HEK293 (cell line): ENCODE measurements around the gene FAM83D.
A peak's percentile ranks its signal among the peaks of the same experiment; 100 is the strongest.

Experiments
- BCL11B ChIP-seq: fragments of 450-650 bp; formaldehyde crosslinking; IDR thresholded peaks from 2 replicates; pipeline ENCODE4 v1.5.1; 2016; ENCODE audit warnings: low read depth, missing biosample characterization, missing genetic modification characterization
- GLIS2 ChIP-seq: fragments of 450-650 bp; formaldehyde crosslinking; IDR thresholded peaks from 2 replicates; pipeline ENCODE4 v1.5.1; 2016; ENCODE audit warnings: missing biosample characterization, missing genetic modification characterization
- OVOL3 ChIP-seq: fragments of 450-650 bp; formaldehyde crosslinking; IDR thresholded peaks from 2 replicates; pipeline ENCODE4 v1.5.1; 2016; ENCODE audit warnings: missing biosample characterization, missing genetic modification characterization
- ZBTB20 ChIP-seq: fragments of 450-650 bp; formaldehyde crosslinking; IDR thresholded peaks from 2 replicates; pipeline ENCODE4 v1.5.1; 2016; ENCODE audit warnings: missing biosample characterization, missing genetic modification characterization
- ZBTB6 ChIP-seq: fragments of 450-650 bp; formaldehyde crosslinking; IDR thresholded peaks from 2 replicates; pipeline ENCODE4 v1.5.1; 2017; ENCODE audit warnings: missing biosample characterization, missing genetic modification characterization
- ZBTB7A ChIP-seq: fragments of 450-650 bp; formaldehyde crosslinking; IDR thresholded peaks from 2 replicates; pipeline ENCODE4 v1.5.1; 2016; ENCODE audit warnings: low read depth, missing biosample characterization, missing genetic modification characterization
- ZBTB8A ChIP-seq: fragments of 450-650 bp; formaldehyde crosslinking; IDR thresholded peaks from 2 replicates; pipeline ENCODE4 v1.5.1; 2016; ENCODE audit warnings: missing biosample characterization, missing genetic modification characterization
- ZFHX2 ChIP-seq: fragments of 450-650 bp; formaldehyde crosslinking; conservative IDR thresholded peaks from 2 replicates; pipeline ENCODE4 v1.5.1; 2016; ENCODE audit warnings: missing biosample characterization, missing genetic modification characterization
- ZNF133 ChIP-seq: fragments of 450-650 bp; formaldehyde crosslinking; IDR thresholded peaks from 2 replicates; pipeline ENCODE4 v1.5.1; 2016; ENCODE audit warnings: missing biosample characterization, missing genetic modification characterization
- ZNF175 ChIP-seq: fragments of 450-650 bp; formaldehyde crosslinking; IDR thresholded peaks from 2 replicates; pipeline ENCODE4 v1.5.1; 2016; ENCODE audit warnings: missing biosample characterization, missing genetic modification characterization
- ZNF23 ChIP-seq: fragments of 450-650 bp; formaldehyde crosslinking; IDR thresholded peaks from 2 replicates; pipeline ENCODE4 v1.5.1; 2016; ENCODE audit warnings: missing biosample characterization, missing genetic modification characterization, borderline replicate concordance
- ZNF239 ChIP-seq: fragments of 450-650 bp; formaldehyde crosslinking; IDR thresholded peaks from 2 replicates; pipeline ENCODE4 v1.5.1; 2016; ENCODE audit warnings: missing biosample characterization, missing genetic modification characterization
- ZNF302 ChIP-seq: fragments of 450-650 bp; formaldehyde crosslinking; IDR thresholded peaks from 2 replicates; pipeline ENCODE4 v1.5.1; 2016; ENCODE audit warnings: missing biosample characterization, missing genetic modification characterization, low read depth
- ZNF311 ChIP-seq: fragments of 450-650 bp; formaldehyde crosslinking; IDR thresholded peaks from 2 replicates; pipeline ENCODE4 v1.5.1; 2017; ENCODE audit warnings: missing biosample characterization, missing genetic modification characterization, borderline replicate concordance
- ZNF354C ChIP-seq: fragments of 450-650 bp; formaldehyde crosslinking; IDR thresholded peaks from 2 replicates; pipeline ENCODE4 v1.5.1; 2016; ENCODE audit warnings: missing biosample characterization, missing genetic modification characterization, low read depth, borderline replicate concordance
- ZNF37A ChIP-seq: fragments of 450-650 bp; IDR thresholded peaks from 2 replicates; pipeline ENCODE4 v1.5.1; 2018; ENCODE audit warnings: missing biosample characterization, missing genetic modification characterization
- ZNF449 ChIP-seq: fragments of 450-650 bp; formaldehyde crosslinking; IDR thresholded peaks from 2 replicates; pipeline ENCODE4 v1.5.1; 2017; ENCODE audit warnings: missing biosample characterization, mild to moderate bottlenecking, missing genetic modification characterization, moderate library complexity
- ZNF513 ChIP-seq: fragments of 450-650 bp; IDR thresholded peaks from 2 replicates; pipeline ENCODE4 v1.5.1; 2018; ENCODE audit warnings: missing biosample characterization, missing genetic modification characterization
- ZNF529 ChIP-seq: fragments of 450-650 bp; formaldehyde crosslinking; IDR thresholded peaks from 2 replicates; pipeline ENCODE4 v1.5.1; 2017; ENCODE audit warnings: missing genetic modification characterization, missing biosample characterization; ENCODE audit not compliant: insufficient replicate concordance
- ZNF777 ChIP-seq: fragments of 450-650 bp; formaldehyde crosslinking; IDR thresholded peaks from 2 replicates; pipeline ENCODE4 v1.5.1; 2017; ENCODE audit warnings: missing biosample characterization, missing genetic modification characterization, borderline replicate concordance
- ZNF830 ChIP-seq: fragments of 450-650 bp; IDR thresholded peaks from 2 replicates; pipeline ENCODE4 v1.5.0; 2018; ENCODE audit warnings: missing biosample characterization, missing genetic modification characterization, low read depth, mild to moderate bottlenecking, moderate library complexity
- ZSCAN30 ChIP-seq: fragments of 450-650 bp; IDR thresholded peaks from 2 replicates; pipeline ENCODE4 v1.5.1; 2018; ENCODE audit warnings: missing biosample characterization, mild to moderate bottlenecking, missing genetic modification characterization, moderate library complexity
- ZXDB ChIP-seq: fragments of 450-650 bp; formaldehyde crosslinking; IDR thresholded peaks from 2 replicates; pipeline ENCODE4 v1.5.1; 2016; ENCODE audit warnings: missing biosample characterization, missing genetic modification characterization
- TF ChIP-seq, protein P1 (sequence below): fragments of 450-650 bp; formaldehyde crosslinking; IDR thresholded peaks from 2 replicates; pipeline ENCODE4 v1.5.1; 2017; ENCODE audit warnings: missing biosample characterization, missing genetic modification characterization
- TF ChIP-seq, protein P2 (sequence below): fragments of 450-650 bp; formaldehyde crosslinking; IDR thresholded peaks from 2 replicates; pipeline ENCODE4 v1.5.1; 2016; ENCODE audit warnings: missing biosample characterization, missing genetic modification characterization, borderline replicate concordance
- TF ChIP-seq, protein P3 (sequence below): sonication (generic); formaldehyde crosslinking; IDR thresholded peaks from 2 replicates; pipeline ENCODE4 v1.8.1; 2022; ENCODE audit warnings: mild to moderate bottlenecking, moderate library complexity, missing genetic modification reagents
- TF ChIP-seq, protein P4 (sequence below): fragments of 450-650 bp; formaldehyde crosslinking; optimal IDR thresholded peaks from 2 replicates; pipeline ENCODE3; 2016; ENCODE audit warnings: missing biosample characterization, mild to moderate bottlenecking, missing genetic modification characterization

Gene FAM83D

DNA sequence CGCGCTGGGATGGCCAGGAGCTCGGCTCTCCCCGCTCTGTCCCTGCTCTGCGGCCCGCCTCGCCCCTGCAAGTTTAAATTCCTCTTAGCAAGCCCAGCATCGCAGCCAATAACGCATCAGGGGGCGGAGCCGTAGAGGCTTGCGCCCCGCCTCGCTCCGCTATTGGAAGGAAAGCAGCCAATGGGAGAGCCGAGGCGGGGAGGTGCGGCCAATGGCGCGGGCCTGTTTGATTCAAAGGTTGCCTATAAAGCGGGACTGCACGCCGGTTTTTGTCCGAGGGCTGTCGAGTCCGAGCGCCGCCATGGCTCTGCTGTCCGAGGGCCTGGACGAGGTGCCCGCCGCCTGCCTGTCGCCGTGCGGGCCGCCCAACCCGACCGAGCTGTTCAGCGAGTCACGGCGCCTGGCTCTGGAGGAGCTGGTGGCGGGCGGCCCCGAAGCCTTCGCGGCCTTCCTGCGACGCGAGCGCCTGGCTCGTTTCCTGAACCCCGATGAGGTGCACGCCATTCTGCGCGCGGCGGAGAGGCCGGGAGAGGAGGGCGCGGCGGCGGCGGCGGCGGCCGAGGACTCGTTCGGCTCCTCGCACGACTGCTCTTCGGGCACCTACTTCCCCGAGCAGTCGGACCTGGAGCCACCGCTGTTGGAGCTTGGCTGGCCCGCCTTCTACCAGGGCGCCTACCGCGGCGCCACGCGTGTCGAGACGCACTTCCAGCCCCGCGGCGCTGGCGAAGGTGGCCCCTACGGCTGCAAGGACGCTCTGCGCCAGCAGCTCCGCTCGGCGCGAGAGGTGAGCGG, at the start of gene FAM83D (continued):
- TF ChIP-seq ZBTB8A (0 out of 2 replicates have a peak, but pooled peaks have one; percentile 25), ZXDB (tag by site-specific recombination) (peak; percentile 91), ZNF23 (tag by site-specific recombination) (no peak), ZNF37A (tag by site-specific recombination) (no peak), ZNF302 (tag by site-specific recombination) (no peak), ZNF175 (tag by site-specific recombination) (no peak), ZNF133 (tag by site-specific recombination) (peak; percentile 10; the same call in 1 of the 2 replicates), BCL11B (tag by site-specific recombination) (no peak), ZBTB20 (tag by site-specific recombination) (no peak; the same call in 1 of the 2 replicates), ZNF449 (tag by site-specific recombination) (no peak), GLIS2 (tag by site-specific recombination) (no peak; the same call in 1 of the 2 replicates), ZNF777 (tag by site-specific recombination) (no peak; the same call in 1 of the 2 replicates), ZNF239 (no peak), ZNF529 (tag by site-specific recombination) (no peak), ZNF513 (tag by site-specific recombination) (no peak), ZNF830 (tag by site-specific recombination) (no peak), ZNF311 (no peak), ZBTB6 (tag by site-specific recombination) (no peak), OVOL3 (tag by site-specific recombination) (no peak), ZBTB7A (no peak), ZSCAN30 (peak; percentile 29), ZFHX2 (tag by site-specific recombination) (no peak), ZNF354C (tag by site-specific recombination) (no peak)
- TF ChIP-seq, protein P1, sequence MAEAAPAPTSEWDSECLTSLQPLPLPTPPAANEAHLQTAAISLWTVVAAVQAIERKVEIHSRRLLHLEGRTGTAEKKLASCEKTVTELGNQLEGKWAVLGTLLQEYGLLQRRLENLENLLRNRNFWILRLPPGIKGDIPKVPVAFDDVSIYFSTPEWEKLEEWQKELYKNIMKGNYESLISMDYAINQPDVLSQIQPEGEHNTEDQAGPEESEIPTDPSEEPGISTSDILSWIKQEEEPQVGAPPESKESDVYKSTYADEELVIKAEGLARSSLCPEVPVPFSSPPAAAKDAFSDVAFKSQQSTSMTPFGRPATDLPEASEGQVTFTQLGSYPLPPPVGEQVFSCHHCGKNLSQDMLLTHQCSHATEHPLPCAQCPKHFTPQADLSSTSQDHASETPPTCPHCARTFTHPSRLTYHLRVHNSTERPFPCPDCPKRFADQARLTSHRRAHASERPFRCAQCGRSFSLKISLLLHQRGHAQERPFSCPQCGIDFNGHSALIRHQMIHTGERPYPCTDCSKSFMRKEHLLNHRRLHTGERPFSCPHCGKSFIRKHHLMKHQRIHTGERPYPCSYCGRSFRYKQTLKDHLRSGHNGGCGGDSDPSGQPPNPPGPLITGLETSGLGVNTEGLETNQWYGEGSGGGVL, result 0 out of 2 replicates have a peak, but pooled peaks have one; percentile 21
- TF ChIP-seq, protein P2, sequence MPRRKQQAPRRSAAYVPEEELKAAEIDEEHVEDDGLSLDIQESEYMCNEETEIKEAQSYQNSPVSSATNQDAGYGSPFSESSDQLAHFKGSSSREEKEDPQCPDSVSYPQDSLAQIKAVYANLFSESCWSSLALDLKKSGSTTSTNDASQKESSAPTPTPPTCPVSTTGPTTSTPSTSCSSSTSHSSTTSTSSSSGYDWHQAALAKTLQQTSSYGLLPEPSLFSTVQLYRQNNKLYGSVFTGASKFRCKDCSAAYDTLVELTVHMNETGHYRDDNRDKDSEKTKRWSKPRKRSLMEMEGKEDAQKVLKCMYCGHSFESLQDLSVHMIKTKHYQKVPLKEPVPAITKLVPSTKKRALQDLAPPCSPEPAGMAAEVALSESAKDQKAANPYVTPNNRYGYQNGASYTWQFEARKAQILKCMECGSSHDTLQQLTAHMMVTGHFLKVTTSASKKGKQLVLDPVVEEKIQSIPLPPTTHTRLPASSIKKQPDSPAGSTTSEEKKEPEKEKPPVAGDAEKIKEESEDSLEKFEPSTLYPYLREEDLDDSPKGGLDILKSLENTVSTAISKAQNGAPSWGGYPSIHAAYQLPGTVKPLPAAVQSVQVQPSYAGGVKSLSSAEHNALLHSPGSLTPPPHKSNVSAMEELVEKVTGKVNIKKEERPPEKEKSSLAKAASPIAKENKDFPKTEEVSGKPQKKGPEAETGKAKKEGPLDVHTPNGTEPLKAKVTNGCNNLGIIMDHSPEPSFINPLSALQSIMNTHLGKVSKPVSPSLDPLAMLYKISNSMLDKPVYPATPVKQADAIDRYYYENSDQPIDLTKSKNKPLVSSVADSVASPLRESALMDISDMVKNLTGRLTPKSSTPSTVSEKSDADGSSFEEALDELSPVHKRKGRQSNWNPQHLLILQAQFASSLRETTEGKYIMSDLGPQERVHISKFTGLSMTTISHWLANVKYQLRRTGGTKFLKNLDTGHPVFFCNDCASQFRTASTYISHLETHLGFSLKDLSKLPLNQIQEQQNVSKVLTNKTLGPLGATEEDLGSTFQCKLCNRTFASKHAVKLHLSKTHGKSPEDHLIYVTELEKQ (tag by site-specific recombination), result no peak
- TF ChIP-seq, protein P3, sequence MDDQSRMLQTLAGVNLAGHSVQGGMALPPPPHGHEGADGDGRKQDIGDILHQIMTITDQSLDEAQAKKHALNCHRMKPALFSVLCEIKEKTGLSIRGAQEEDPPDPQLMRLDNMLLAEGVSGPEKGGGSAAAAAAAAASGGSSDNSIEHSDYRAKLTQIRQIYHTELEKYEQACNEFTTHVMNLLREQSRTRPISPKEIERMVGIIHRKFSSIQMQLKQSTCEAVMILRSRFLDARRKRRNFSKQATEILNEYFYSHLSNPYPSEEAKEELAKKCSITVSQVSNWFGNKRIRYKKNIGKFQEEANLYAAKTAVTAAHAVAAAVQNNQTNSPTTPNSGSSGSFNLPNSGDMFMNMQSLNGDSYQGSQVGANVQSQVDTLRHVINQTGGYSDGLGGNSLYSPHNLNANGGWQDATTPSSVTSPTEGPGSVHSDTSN (CRISPR knock-in tag), result peak; percentile 54; the same call in 1 of the 2 replicates
- TF ChIP-seq, protein P4, sequence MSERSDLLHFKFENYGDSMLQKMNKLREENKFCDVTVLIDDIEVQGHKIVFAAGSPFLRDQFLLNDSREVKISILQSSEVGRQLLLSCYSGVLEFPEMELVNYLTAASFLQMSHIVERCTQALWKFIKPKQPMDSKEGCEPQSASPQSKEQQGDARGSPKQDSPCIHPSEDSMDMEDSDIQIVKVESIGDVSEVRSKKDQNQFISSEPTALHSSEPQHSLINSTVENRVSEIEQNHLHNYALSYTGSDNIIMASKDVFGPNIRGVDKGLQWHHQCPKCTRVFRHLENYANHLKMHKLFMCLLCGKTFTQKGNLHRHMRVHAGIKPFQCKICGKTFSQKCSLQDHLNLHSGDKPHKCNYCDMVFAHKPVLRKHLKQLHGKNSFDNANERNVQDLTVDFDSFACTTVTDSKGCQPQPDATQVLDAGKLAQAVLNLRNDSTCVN (tag by site-specific recombination), result peak; percentile 90
